SK-N-SH treated with all-trans-retinoic acid at 6 μM for 48 hours (cell line): ENCODE results near the gene CPEB3.

Experiments
- ATAC-seq: fragments of 200-7000 bp; cut with Tn5 transposase; 3 replicates; pipeline ENCODE4 v1.9.1; 2020; ENCODE audit warnings: mild to moderate bottlenecking, moderate library complexity
- ARNTL ChIP-seq: fragments of 450-650 bp; formaldehyde crosslinking; IDR thresholded peaks from 2 replicates; pipeline ENCODE4 v1.5.0; 2020; ENCODE audit warnings: low read depth, mild to moderate bottlenecking, moderate library complexity, borderline replicate concordance
- CREB5 ChIP-seq: fragments of 250-450 bp; sonication (Bioruptor Pico); IDR thresholded peaks from 2 replicates; pipeline ENCODE4 v1.5.1; 2020; ENCODE audit warnings: low read depth, mild to moderate bottlenecking, moderate library complexity
- CSRNP3 ChIP-seq: fragments of 250-450 bp; sonication (Bioruptor Pico); IDR thresholded peaks from 2 replicates; pipeline ENCODE4 v1.5.1; 2021; ENCODE audit warnings: mild to moderate bottlenecking, moderate library complexity
- ESRRG ChIP-seq: fragments of 250-450 bp; sonication (Bioruptor Pico); IDR thresholded peaks from 2 replicates; pipeline ENCODE4 v1.6.1; 2021; ENCODE audit warnings: mild to moderate bottlenecking
- GLIS3 ChIP-seq: fragments of 250-450 bp; sonication (Bioruptor Pico); IDR thresholded peaks from 2 replicates; pipeline ENCODE4 v1.5.0; 2020; ENCODE audit warnings: mild to moderate bottlenecking, moderate library complexity
- ISL1 ChIP-seq: fragments of 250-450 bp; sonication (Bioruptor Pico); IDR thresholded peaks from 2 replicates; pipeline ENCODE4 v2.1.2; 2022; ENCODE audit warnings: mild to moderate bottlenecking, moderate library complexity
- PATZ1 ChIP-seq: fragments of 250-450 bp; sonication (Bioruptor Pico); IDR thresholded peaks from 2 replicates; pipeline ENCODE4 v1.8.0; 2020; ENCODE audit warnings: mild to moderate bottlenecking, moderate library complexity, borderline replicate concordance
- POU6F1 ChIP-seq: fragments of 250-450 bp; sonication (Bioruptor Pico); IDR thresholded peaks from 2 replicates; pipeline ENCODE4 v1.8.0; 2021; ENCODE audit warnings: low read depth, mild to moderate bottlenecking, moderate library complexity, borderline replicate concordance
- RARB ChIP-seq: fragments of 250-450 bp; sonication (Bioruptor Pico); IDR thresholded peaks from 2 replicates; pipeline ENCODE4 v1.8.0; 2021; ENCODE audit warnings: mild to moderate bottlenecking, moderate library complexity
- TCF4 ChIP-seq: fragments of 250-450 bp; sonication (Bioruptor Pico); IDR thresholded peaks from 2 replicates; pipeline ENCODE4 v1.8.0; 2021; ENCODE audit warnings: mild to moderate bottlenecking, moderate library complexity, borderline replicate concordance
- TOX ChIP-seq: fragments of 250-450 bp; sonication (Bioruptor Pico); IDR thresholded peaks from 2 replicates; pipeline ENCODE4 v1.8.0; 2021; ENCODE audit warnings: mild to moderate bottlenecking, moderate library complexity, borderline replicate concordance
- TSHZ2 ChIP-seq: fragments of 250-450 bp; sonication (Bioruptor Pico); IDR thresholded peaks from 2 replicates; pipeline ENCODE4 v1.5.0; 2020; ENCODE audit warnings: mild to moderate bottlenecking, moderate library complexity
- ZC3H10 ChIP-seq: fragments of 250-450 bp; sonication (Bioruptor Pico); IDR thresholded peaks from 2 replicates; pipeline ENCODE4 v1.5.1; 2021; ENCODE audit warnings: mild to moderate bottlenecking, moderate library complexity
- ZFP3 ChIP-seq: fragments of 250-450 bp; sonication (Bioruptor Pico); IDR thresholded peaks from 2 replicates; pipeline ENCODE4 v1.5.0; 2020; ENCODE audit warnings: mild to moderate bottlenecking, moderate library complexity
- ZFP30 ChIP-seq: fragments of 450-650 bp; formaldehyde crosslinking; IDR thresholded peaks from 2 replicates; pipeline ENCODE4 v1.5.0; 2022; ENCODE audit warnings: mild to moderate bottlenecking, moderate library complexity
- ZNF565 ChIP-seq: fragments of 450-650 bp; formaldehyde crosslinking; conservative IDR thresholded peaks from 2 replicates; pipeline ENCODE4 v1.5.0; 2020; ENCODE audit warnings: low read depth, mild to moderate bottlenecking, moderate library complexity
- ZNF70 ChIP-seq: fragments of 450-650 bp; formaldehyde crosslinking; IDR thresholded peaks from 2 replicates; pipeline ENCODE4 v1.5.0; 2020; ENCODE audit warnings: mild to moderate bottlenecking, moderate library complexity
- ZNF8 ChIP-seq: fragments of 450-650 bp; formaldehyde crosslinking; IDR thresholded peaks from 2 replicates; pipeline ENCODE4 v1.5.0; 2020; ENCODE audit warnings: mild to moderate bottlenecking, moderate library complexity

The CPEB3 gene

GRCh38 chr10:92094960-92095359, 195.9 kb downstream of the CPEB3 start:
- TF ChIP-seq ZFP3 (CRISPR knock-in tag) (no peak), TSHZ2 (CRISPR knock-in tag) (no peak), ZNF8 (CRISPR knock-in tag) (no peak), TOX (CRISPR knock-in tag) (no peak), CREB5 (CRISPR knock-in tag) (no peak), ZC3H10 (CRISPR knock-in tag) (no peak), GLIS3 (CRISPR knock-in tag) (no peak), ISL1 (CRISPR knock-in tag) (no peak), ZNF70 (CRISPR knock-in tag) (no peak), ZFP30 (CRISPR knock-in tag) (no peak), ESRRG (CRISPR knock-in tag) (no peak), RARB (CRISPR knock-in tag) (no peak)
- TF ChIP-seq, all 23 proteins: peak for 0
- ATAC-seq: no peak

GRCh38 chr10:92091965-92092364, 198.9 kb downstream of the CPEB3 start:
- ATAC-seq: no peak
- no peak for TF ChIP-seq TOX (CRISPR knock-in tag)
- no peak for TF ChIP-seq ESRRG (CRISPR knock-in tag)
- TF ChIP-seq TCF4: no peak
- TF ChIP-seq TSHZ2 (CRISPR knock-in tag): no peak

GRCh38 chr10:92087750-92088395, 203.0 kb downstream of the CPEB3 start:
- TF ChIP-seq ZNF565 (CRISPR knock-in tag): no peak
- no peak for TF ChIP-seq PATZ1 (CRISPR knock-in tag)
- TF ChIP-seq TOX (CRISPR knock-in tag): no peak
- no peak for TF ChIP-seq CSRNP3
- TF ChIP-seq POU6F1 (CRISPR knock-in tag): no peak
- no peak for TF ChIP-seq ESRRG (CRISPR knock-in tag)
- no peak for TF ChIP-seq ARNTL (CRISPR knock-in tag)
- TF ChIP-seq TSHZ2 (CRISPR knock-in tag): no peak
- TF ChIP-seq ZFP30 (CRISPR knock-in tag): no peak
- TF ChIP-seq GLIS3 (CRISPR knock-in tag): no peak
- no peak for TF ChIP-seq ZC3H10 (CRISPR knock-in tag)
- TF ChIP-seq, all 23 proteins: peak for 0
- ATAC-seq: peak; percentile 99
